ENCODE results near the gene HYDIN.
"Not testable (repeated sequence)": the region's sequence is repeated elsewhere in the genome, so short reads cannot be mapped to it uniquely, and the experiment has no call there.

HYDIN gene

GRCh38 chr16:71225145-71225544 lies 5.4 kb downstream of the HYDIN start:
- DNase-seq (ENCODE audit: low spot score) = no peak

GRCh38 chr16:71218306-71218963 lies 12.1 kb downstream of the HYDIN start:
- DNase-seq (ENCODE audit: low spot score) = no peak

GRCh38 chr16:71217506-71217905 lies 13.0 kb downstream of the HYDIN start:
- DNase-seq (ENCODE audit: low spot score) = no peak

GRCh38 chr16:71216714-71217113 lies 13.8 kb downstream of the HYDIN start:
- no peak for DNase-seq (ENCODE audit: low spot score)

- peak; percentile 6 for DNase-seq (ENCODE audit: low spot score)
These were observed 15.7 kb downstream of the HYDIN start for GRCh38 chr16:71214746-71215381.

- DNase-seq (ENCODE audit: low spot score) = no peak
These were observed 24.9 kb downstream of the HYDIN start for GRCh38 chr16:71205482-71206131.

GRCh38 chr16:71203631-71204030 lies 26.9 kb downstream of the HYDIN start:
- DNase-seq (ENCODE audit: low spot score) = no peak

GRCh38 chr16:71201556-71201955 lies 29.0 kb downstream of the HYDIN start:
- peak; percentile 63 for DNase-seq (ENCODE audit: low spot score)

GRCh38 chr16:71201054-71201453 lies 29.5 kb downstream of the HYDIN start:
- DNase-seq (ENCODE audit: low spot score) = peak; percentile 62

GRCh38 chr16:71198408-71198807 lies 32.1 kb downstream of the HYDIN start:
- no peak for DNase-seq (ENCODE audit: low spot score)

GRCh38 chr16:71192387-71192786 lies 38.1 kb downstream of the HYDIN start:
- no peak for DNase-seq (ENCODE audit: low spot score)

GRCh38 chr16:71188956-71189712 lies 41.4 kb downstream of the HYDIN start:
- DNase-seq (ENCODE audit: low spot score) = no peak

GRCh38 chr16:71185347-71185746 lies 45.2 kb downstream of the HYDIN start:
- peak; percentile 26 for DNase-seq (ENCODE audit: low spot score)

GRCh38 chr16:71179569-71179968 lies 51.0 kb downstream of the HYDIN start:
- no peak for DNase-seq (ENCODE audit: low spot score)

- DNase-seq (ENCODE audit: low spot score) = no peak
These were observed 57.9 kb downstream of the HYDIN start for GRCh38 chr16:71172481-71173207.

- DNase-seq (ENCODE audit: low spot score) = not testable (repeated sequence)
These were observed 69.5 kb downstream of the HYDIN start for GRCh38 chr16:71161007-71161406.

- not testable (repeated sequence) for DNase-seq (ENCODE audit: low spot score)
These were observed 73.2 kb downstream of the HYDIN start for GRCh38 chr16:71157278-71157677.

- DNase-seq (ENCODE audit: low spot score) = not testable (repeated sequence)
These were observed 77.2 kb downstream of the HYDIN start for GRCh38 chr16:71153329-71153728.

GRCh38 chr16:71151654-71152053 lies 78.9 kb downstream of the HYDIN start:
- DNase-seq (ENCODE audit: low spot score) = not testable (repeated sequence)

GRCh38 chr16:71143246-71143645 lies 87.3 kb downstream of the HYDIN start:
- not testable (repeated sequence) for DNase-seq (ENCODE audit: low spot score)

- not testable (repeated sequence) for DNase-seq (ENCODE audit: low spot score)
These were observed 120.0 kb downstream of the HYDIN start for GRCh38 chr16:71110565-71110964.

All from kidney tubule cell (primary cell).